OCI-LY7 (cell line): Measurements from ENCODE around the gene C9.

Source experiments
- EZH2phosphoT487 ChIP-seq: fragments of 200-600 bp; sonication (generic); IDR thresholded peaks from 2 replicates; pipeline ENCODE4 v1.6.1; 2018; ENCODE audit warnings: low read depth, borderline replicate concordance, mild to moderate bottlenecking, mixed run types, antibody characterized with exemption, low read length, moderate library complexity, mixed read lengths
- TF ChIP-seq, protein P1 (sequence below): fragments of 200-600 bp; sonication (generic); conservative IDR thresholded peaks from 2 replicates; pipeline ENCODE4 v1.5.1; 2014; ENCODE audit warnings: mild to moderate bottlenecking, antibody characterized with exemption, low read length, moderate library complexity, mixed read lengths

DNA sequence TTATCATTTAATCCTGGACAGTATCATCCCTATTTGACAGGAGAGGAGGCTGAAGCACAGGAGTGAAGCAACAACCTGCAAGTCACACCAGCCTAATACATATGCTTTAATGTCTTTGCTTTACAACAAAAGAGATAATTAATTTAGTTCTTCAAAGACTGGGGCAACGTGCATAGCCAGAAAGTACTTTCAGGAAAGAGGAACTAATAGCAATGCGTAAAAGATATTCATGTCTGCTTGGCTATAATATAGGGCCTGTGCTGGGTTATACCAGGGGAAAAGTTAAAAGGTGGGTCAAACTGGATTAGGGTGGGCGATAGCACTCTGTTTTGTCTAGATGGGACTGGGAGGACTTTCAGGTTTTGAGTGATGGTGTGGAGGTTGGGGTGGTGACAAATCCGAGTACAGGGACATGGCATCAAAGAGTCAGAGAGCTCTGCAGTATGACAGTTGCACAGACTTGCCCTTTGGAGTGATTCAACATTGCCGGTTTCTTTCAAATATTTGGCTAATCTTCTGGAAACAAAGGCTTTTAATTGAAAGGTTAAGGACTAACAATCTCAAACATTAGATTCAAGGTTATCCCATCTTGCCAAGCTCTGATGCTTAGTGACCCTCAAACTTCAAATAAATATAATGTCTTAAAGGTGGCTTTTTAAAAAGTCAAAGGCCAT, 48.6 kb upstream of the C9 start:
- TF ChIP-seq, protein P1, sequence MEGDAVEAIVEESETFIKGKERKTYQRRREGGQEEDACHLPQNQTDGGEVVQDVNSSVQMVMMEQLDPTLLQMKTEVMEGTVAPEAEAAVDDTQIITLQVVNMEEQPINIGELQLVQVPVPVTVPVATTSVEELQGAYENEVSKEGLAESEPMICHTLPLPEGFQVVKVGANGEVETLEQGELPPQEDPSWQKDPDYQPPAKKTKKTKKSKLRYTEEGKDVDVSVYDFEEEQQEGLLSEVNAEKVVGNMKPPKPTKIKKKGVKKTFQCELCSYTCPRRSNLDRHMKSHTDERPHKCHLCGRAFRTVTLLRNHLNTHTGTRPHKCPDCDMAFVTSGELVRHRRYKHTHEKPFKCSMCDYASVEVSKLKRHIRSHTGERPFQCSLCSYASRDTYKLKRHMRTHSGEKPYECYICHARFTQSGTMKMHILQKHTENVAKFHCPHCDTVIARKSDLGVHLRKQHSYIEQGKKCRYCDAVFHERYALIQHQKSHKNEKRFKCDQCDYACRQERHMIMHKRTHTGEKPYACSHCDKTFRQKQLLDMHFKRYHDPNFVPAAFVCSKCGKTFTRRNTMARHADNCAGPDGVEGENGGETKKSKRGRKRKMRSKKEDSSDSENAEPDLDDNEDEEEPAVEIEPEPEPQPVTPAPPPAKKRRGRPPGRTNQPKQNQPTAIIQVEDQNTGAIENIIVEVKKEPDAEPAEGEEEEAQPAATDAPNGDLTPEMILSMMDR: no peak
- no peak for TF ChIP-seq EZH2phosphoT487
